ENCODE measurements around the gene ADAMTSL3.

DNA sequence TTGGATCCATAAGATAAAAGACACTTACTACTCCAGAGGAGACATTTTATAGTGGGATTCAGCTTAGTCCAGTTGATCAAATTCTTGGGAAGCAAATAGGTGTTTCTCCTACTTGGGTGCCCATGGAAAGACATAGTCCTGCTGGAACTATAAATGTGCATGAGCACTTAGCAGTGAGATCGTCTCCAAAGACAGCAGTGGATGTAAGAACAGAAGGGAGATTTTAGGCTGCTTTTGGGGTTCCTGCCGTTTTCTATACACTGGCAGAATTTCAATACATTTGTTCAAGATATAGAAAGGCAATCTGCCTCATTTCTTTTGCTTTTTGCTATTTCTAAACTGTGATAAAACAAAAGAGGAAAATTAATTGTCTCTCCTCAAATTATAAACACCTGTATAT is 234.0 kb downstream of the ADAMTSL3 start:
- TF ChIP-seq YY1 (IDR thresholded peaks at IDR 0.05; ENCODE audit: insufficient read depth, insufficient read length): no peak
- no peak for TF ChIP-seq ZNF274 (IDR thresholded peaks at IDR 0.05; ENCODE audit: low read depth, low read length)
- TF ChIP-seq SUZ12 (IDR thresholded peaks at IDR 0.05; ENCODE audit: extremely low read depth, insufficient read depth, insufficient read length): no peak
